GM23338 (cell line): ENCODE measurements around the gene AMIGO1. TPM values are rescaled to one million over a fixed set of nuclear protein-coding genes. Genes with fewer than 3 reads are reported as not detected.

Source experiments
- ATAC-seq: fragments of 200-7000 bp; cut with Tn5 transposase; 3 replicates; pipeline ENCODE4 v1.9.1; 2020
- DNase-seq: peaks from one replicate; pipeline ENCODE4 v3.0.0-alpha.2; 2015; ENCODE audit warnings: low spot score
- H2AFZ ChIP-seq: fragments of 200-600 bp; sonication (generic); 2 replicates; pipeline ENCODE4 v1.8.0; 2016; ENCODE audit warnings: antibody characterized with exemption, mild to moderate bottlenecking, moderate library complexity
- H3F3A ChIP-seq: fragments of 200-600 bp; sonication (generic); replicated peaks from 2 replicates; pipeline ENCODE4 v1.8.0; 2017; ENCODE audit warnings: antibody characterized with exemption, mixed run types, low read depth
- H3K27ac ChIP-seq: fragments of 200-600 bp; sonication (generic); 2 replicates; pipeline ENCODE4 v1.6.1; 2016; ENCODE audit warnings: low read depth
- H3K27me3 ChIP-seq: fragments of 200-600 bp; sonication (generic); 2 replicates; pipeline ENCODE4 v1.8.0; 2016; ENCODE audit warnings: mild to moderate bottlenecking, mixed run types, moderate library complexity; ENCODE audit not compliant: insufficient read depth
- H3K36me3 ChIP-seq: fragments of 200-600 bp; sonication (generic); 2 replicates; pipeline ENCODE4 v1.8.0; 2016; ENCODE audit warnings: mild to moderate bottlenecking; ENCODE audit not compliant: insufficient read depth
- H3K4me1 ChIP-seq: fragments of 200-600 bp; sonication (generic); 2 replicates; pipeline ENCODE4 v1.8.0; 2016; ENCODE audit warnings: mild to moderate bottlenecking, moderate library complexity; ENCODE audit not compliant: insufficient read depth
- H3K4me2 ChIP-seq: fragments of 200-600 bp; sonication (generic); 2 replicates; pipeline ENCODE4 v1.7.1; 2017; ENCODE audit warnings: mixed run types
- H3K4me3 ChIP-seq: fragments of 200-600 bp; sonication (generic); 2 replicates; pipeline ENCODE4 v1.6.1; 2016; ENCODE audit warnings: mixed run types
- H3K79me2 ChIP-seq: fragments of 200-600 bp; sonication (generic); replicated peaks from 2 replicates; pipeline ENCODE4 v1.8.0; 2017; ENCODE audit warnings: mild to moderate bottlenecking; ENCODE audit not compliant: insufficient read depth
- H3K9me2 ChIP-seq: fragments of 200-600 bp; sonication (generic); 2 replicates; pipeline ENCODE4 v1.8.0; 2017; ENCODE audit not compliant: insufficient read depth
- H4K20me1 ChIP-seq: fragments of 200-600 bp; sonication (generic); replicated peaks from 2 replicates; pipeline ENCODE4 v1.8.0; 2017; ENCODE audit warnings: mild to moderate bottlenecking; ENCODE audit not compliant: insufficient read depth
- H3K27ac Mint-ChIP-seq: 2 replicates; pipeline ENCODE4 v1.8.0; 2020; ENCODE audit warnings: inconsistent platforms, mild to moderate bottlenecking, moderate library complexity, mixed read lengths
- H3K27me3 Mint-ChIP-seq: 3 replicates; pipeline ENCODE4 v1.8.0; 2022; ENCODE audit warnings: low read depth, mild to moderate bottlenecking, moderate library complexity, mixed read lengths, inconsistent platforms; ENCODE audit not compliant: insufficient read depth, poor library complexity
- H3K36me3 Mint-ChIP-seq: 3 replicates; pipeline ENCODE4 v1.8.0; 2021; ENCODE audit warnings: low read depth, mild to moderate bottlenecking, inconsistent platforms, moderate library complexity, mixed read lengths
- H3K4me1 Mint-ChIP-seq: 3 replicates; pipeline ENCODE4 v1.8.0; 2020; ENCODE audit warnings: mild to moderate bottlenecking, inconsistent platforms, mixed read lengths
- H3K4me3 Mint-ChIP-seq: 3 replicates; pipeline ENCODE4 v1.8.0; 2021; ENCODE audit warnings: moderate library complexity, mild to moderate bottlenecking, inconsistent platforms, mixed read lengths
- H3K9me3 Mint-ChIP-seq: 3 replicates; pipeline ENCODE4 v1.8.0; 2020; ENCODE audit warnings: moderate library complexity, mild to moderate bottlenecking, inconsistent platforms, mixed read lengths
- CREB1 ChIP-seq: fragments of 250-450 bp; sonication (Bioruptor Pico); IDR thresholded peaks from 2 replicates; pipeline ENCODE4 v1.5.0; 2020; ENCODE audit warnings: low read depth, mild to moderate bottlenecking, moderate library complexity
- EZH2 ChIP-seq: fragments of 200-600 bp; sonication (generic); IDR thresholded peaks from one replicate; pipeline ENCODE4 v1.8.0; 2017; ENCODE audit warnings: antibody characterized with exemption, mild to moderate bottlenecking, low read depth; ENCODE audit not compliant: unreplicated experiment
- EZH2phosphoT487 ChIP-seq: fragments of 200-600 bp; sonication (generic); IDR thresholded peaks from one replicate; pipeline ENCODE4 v1.8.1; 2018; ENCODE audit warnings: antibody characterized with exemption; ENCODE audit not compliant: unreplicated experiment
- JUNB ChIP-seq: IDR thresholded peaks from one replicate; pipeline ENCODE4 v1.6.1; 2016; ENCODE audit warnings: antibody characterized with exemption; ENCODE audit not compliant: unreplicated experiment
- NANOG ChIP-seq: IDR thresholded peaks from 2 replicates; pipeline ENCODE4 v1.6.1; 2016; ENCODE audit warnings: antibody characterized with exemption, borderline replicate concordance
- POLR2AphosphoS5 ChIP-seq: IDR thresholded peaks from 2 replicates; pipeline ENCODE4 v1.6.1; 2016; ENCODE audit warnings: antibody characterized with exemption, low read depth
- STAT1 ChIP-seq: IDR thresholded peaks from one replicate; pipeline ENCODE4 v1.6.1; 2016; ENCODE audit warnings: antibody characterized with exemption; ENCODE audit not compliant: unreplicated experiment
- ZNF114 ChIP-seq: fragments of 250-450 bp; sonication (Bioruptor Pico); IDR thresholded peaks from 2 replicates; pipeline ENCODE4 v1.5.0; 2020; ENCODE audit warnings: mild to moderate bottlenecking, moderate library complexity
- ZNF331 ChIP-seq: fragments of 250-450 bp; sonication (Bioruptor Pico); IDR thresholded peaks from 2 replicates; pipeline ENCODE4 v1.5.0; 2020; ENCODE audit warnings: low read depth, mild to moderate bottlenecking, moderate library complexity
- polyA plus RNA-seq: library from polyadenylated mRNA; unstranded; fragments of >200 nt; fragmentation: Nextera tagmentation; extraction: Ambion mirVana; gene quantifications from 2 replicates; pipeline ENCODE4 v1.2.1, GENCODE V29; 2016
- total RNA-seq: library from RNA; depleted of rRNA; stranded (reverse); fragments of >200 nt; shearing (Covaris generic); gene quantifications from 2 replicates; pipeline ENCODE4 v1.2.3, GENCODE V29; 2014
- TF ChIP-seq, protein P1 (sequence below), 2 experiments: fragments of 200-600 bp in 1 of 2; sonication (generic) in 1 of 2; conservative IDR thresholded peaks; 2 replicates each; pipeline versions ENCODE4 v1.5.1 to v1.6.1; 2016 to 2017; ENCODE audit warnings: antibody characterized with exemption in 2 of 2, low read depth in 2 of 2, mild to moderate bottlenecking in 2 of 2, moderate library complexity in 1 of 2
- TF ChIP-seq, protein P2 (sequence below): IDR thresholded peaks from 2 replicates; pipeline ENCODE4 v1.6.1; 2016; ENCODE audit warnings: antibody characterized with exemption
- TF ChIP-seq, protein P3 (sequence below): fragments of 250-450 bp; sonication (Bioruptor Pico); IDR thresholded peaks from 2 replicates; pipeline ENCODE4 v1.5.0; 2020; ENCODE audit warnings: mild to moderate bottlenecking, moderate library complexity

AMIGO1 gene
- total and polyA plus RNA-seq, 2 experiments from 2014 or later: 0.53 to 3.8 TPM

DNA sequence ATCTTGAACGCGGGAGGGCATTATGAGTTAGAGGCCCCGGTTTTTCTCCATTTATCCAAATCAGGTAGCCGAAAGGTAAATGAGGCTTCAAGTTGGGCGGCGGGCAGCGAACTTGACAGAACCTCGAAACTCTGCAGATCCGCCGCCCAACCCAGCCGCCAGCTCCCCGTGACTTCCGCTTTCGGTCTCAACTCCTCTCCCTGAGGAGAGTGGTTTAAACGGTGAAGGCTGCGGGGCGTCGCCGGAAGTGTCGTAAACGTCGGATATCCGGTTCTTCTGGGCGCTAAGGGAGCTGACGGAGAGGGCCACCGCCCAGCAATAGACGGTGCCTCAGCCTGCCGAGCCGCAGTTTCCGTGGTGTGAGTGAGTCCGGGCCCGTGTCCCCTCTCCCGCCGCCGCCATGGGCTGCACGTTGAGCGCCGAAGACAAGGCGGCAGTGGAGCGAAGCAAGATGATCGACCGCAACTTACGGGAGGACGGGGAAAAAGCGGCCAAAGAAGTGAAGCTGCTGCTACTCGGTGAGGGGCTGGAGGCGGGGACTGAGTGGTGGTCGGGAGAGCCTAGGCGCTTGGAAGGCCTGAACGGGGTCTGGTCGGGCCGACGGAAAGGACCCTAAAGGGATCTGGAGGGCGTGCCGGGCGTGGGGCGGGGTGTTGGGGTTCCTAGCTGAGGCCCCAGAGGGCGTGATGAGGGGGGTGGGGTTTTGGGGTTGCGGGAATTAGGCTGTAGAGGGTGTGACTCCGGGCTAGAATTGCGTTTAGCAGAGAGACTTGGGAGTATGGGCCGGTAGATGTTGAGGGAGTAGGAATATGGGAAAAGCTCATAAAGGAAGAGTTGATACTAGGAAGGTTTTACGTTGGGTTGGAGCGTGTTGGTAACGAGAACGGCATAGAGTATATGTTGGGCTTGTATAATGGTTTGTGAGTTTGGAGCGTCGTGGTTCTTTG, 39.1 kb upstream of the AMIGO1 start, which contains the start of gene GNAI3 (continued):
- TF ChIP-seq, protein P1, sequence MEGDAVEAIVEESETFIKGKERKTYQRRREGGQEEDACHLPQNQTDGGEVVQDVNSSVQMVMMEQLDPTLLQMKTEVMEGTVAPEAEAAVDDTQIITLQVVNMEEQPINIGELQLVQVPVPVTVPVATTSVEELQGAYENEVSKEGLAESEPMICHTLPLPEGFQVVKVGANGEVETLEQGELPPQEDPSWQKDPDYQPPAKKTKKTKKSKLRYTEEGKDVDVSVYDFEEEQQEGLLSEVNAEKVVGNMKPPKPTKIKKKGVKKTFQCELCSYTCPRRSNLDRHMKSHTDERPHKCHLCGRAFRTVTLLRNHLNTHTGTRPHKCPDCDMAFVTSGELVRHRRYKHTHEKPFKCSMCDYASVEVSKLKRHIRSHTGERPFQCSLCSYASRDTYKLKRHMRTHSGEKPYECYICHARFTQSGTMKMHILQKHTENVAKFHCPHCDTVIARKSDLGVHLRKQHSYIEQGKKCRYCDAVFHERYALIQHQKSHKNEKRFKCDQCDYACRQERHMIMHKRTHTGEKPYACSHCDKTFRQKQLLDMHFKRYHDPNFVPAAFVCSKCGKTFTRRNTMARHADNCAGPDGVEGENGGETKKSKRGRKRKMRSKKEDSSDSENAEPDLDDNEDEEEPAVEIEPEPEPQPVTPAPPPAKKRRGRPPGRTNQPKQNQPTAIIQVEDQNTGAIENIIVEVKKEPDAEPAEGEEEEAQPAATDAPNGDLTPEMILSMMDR (conservative IDR thresholded peaks at IDR 0.05; ENCODE audit: low read depth in 2 of 2): no peak
- TF ChIP-seq, protein P2, sequence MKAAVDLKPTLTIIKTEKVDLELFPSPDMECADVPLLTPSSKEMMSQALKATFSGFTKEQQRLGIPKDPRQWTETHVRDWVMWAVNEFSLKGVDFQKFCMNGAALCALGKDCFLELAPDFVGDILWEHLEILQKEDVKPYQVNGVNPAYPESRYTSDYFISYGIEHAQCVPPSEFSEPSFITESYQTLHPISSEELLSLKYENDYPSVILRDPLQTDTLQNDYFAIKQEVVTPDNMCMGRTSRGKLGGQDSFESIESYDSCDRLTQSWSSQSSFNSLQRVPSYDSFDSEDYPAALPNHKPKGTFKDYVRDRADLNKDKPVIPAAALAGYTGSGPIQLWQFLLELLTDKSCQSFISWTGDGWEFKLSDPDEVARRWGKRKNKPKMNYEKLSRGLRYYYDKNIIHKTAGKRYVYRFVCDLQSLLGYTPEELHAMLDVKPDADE: peak; percentile 80
- TF ChIP-seq ZNF114 (CRISPR knock-in tag): no peak
- peak; percentile 83 for TF ChIP-seq CREB1 (CRISPR knock-in tag)
- TF ChIP-seq POLR2AphosphoS5: peak; percentile 96
- no peak for TF ChIP-seq NANOG
- no peak for TF ChIP-seq ZNF331

DNA sequence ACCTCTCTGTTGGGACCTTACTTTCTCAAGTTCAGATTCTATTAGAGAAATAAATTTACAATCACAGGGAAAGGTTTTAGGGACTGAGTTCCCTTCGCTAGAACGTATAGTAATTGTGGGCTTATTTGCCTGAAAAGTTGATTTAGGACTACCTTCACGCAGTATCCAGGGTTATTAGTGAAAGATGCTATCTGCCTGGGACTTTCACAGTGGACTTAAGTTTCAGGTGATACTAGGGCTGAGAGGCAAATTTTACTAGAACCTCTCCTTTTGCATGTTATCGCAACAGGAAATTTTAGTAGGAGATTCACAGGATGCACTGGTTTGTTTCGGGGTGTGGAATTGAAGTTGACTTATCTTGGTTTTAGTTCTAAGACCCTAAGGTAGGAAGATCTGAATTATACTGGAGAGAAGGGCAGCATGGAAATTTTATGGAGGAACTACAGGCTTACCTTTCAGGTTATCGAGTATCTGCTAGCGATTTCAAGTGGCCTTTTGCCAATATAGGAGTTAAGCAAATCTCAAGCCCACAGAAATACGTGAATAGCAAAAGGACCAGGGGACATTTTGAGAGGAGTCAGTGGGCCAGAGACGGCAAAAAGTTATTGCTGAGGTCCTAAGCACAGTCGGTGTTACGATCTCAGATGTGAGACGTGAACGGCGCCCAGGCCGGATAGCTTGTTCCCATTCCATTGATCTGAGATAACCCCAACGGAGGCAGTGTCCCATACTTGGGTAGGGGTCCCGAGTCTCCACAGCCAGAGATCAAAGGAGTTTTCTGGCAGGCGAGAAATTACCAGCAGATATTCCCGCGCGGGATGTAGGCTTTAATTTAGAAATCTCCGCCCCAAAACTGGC, 38.2 kb upstream of the AMIGO1 start:
- no peaks in the 10 kb centered on the region for H3K27me3 ChIP-seq
- H3K4me3 Mint-ChIP-seq: peak overlapping the region; percentile 90
- H3K36me3 ChIP-seq: no peaks in the 10 kb centered on the region
- H3K27me3 Mint-ChIP-seq: peaks cover 8% of the 10 kb centered on the region
- peak overlapping the region; percentile 85 for H3K27ac ChIP-seq
- no peaks in the 10 kb centered on the region for H3F3A ChIP-seq
- H2AFZ ChIP-seq: peak overlapping the region; percentile 52; the same call in 1 of the 2 replicates
- H3K79me2 ChIP-seq: peaks cover 47% of the 10 kb centered on the region
- no peaks in the 10 kb centered on the region for H3K9me3 Mint-ChIP-seq
- H3K9me2 ChIP-seq: no peaks in the 10 kb centered on the region
- H3K36me3 Mint-ChIP-seq: no peaks in the 10 kb centered on the region
- peaks cover 28% of the 10 kb centered on the region for H3K4me1 Mint-ChIP-seq
- H3K4me2 ChIP-seq: peak overlapping the region; percentile 81
- peak; percentile 40 for DNase-seq
- H3K27ac Mint-ChIP-seq: peak overlapping the region; percentile 98
- peaks cover 14% of the 10 kb centered on the region for H3K4me1 ChIP-seq
- peaks cover 15% of the 10 kb centered on the region for H4K20me1 ChIP-seq
- peak; percentile 7 for ATAC-seq
- peak overlapping the region; percentile 91 for H3K4me3 ChIP-seq
- TF ChIP-seq JUNB: no peak
- TF ChIP-seq, protein P3, sequence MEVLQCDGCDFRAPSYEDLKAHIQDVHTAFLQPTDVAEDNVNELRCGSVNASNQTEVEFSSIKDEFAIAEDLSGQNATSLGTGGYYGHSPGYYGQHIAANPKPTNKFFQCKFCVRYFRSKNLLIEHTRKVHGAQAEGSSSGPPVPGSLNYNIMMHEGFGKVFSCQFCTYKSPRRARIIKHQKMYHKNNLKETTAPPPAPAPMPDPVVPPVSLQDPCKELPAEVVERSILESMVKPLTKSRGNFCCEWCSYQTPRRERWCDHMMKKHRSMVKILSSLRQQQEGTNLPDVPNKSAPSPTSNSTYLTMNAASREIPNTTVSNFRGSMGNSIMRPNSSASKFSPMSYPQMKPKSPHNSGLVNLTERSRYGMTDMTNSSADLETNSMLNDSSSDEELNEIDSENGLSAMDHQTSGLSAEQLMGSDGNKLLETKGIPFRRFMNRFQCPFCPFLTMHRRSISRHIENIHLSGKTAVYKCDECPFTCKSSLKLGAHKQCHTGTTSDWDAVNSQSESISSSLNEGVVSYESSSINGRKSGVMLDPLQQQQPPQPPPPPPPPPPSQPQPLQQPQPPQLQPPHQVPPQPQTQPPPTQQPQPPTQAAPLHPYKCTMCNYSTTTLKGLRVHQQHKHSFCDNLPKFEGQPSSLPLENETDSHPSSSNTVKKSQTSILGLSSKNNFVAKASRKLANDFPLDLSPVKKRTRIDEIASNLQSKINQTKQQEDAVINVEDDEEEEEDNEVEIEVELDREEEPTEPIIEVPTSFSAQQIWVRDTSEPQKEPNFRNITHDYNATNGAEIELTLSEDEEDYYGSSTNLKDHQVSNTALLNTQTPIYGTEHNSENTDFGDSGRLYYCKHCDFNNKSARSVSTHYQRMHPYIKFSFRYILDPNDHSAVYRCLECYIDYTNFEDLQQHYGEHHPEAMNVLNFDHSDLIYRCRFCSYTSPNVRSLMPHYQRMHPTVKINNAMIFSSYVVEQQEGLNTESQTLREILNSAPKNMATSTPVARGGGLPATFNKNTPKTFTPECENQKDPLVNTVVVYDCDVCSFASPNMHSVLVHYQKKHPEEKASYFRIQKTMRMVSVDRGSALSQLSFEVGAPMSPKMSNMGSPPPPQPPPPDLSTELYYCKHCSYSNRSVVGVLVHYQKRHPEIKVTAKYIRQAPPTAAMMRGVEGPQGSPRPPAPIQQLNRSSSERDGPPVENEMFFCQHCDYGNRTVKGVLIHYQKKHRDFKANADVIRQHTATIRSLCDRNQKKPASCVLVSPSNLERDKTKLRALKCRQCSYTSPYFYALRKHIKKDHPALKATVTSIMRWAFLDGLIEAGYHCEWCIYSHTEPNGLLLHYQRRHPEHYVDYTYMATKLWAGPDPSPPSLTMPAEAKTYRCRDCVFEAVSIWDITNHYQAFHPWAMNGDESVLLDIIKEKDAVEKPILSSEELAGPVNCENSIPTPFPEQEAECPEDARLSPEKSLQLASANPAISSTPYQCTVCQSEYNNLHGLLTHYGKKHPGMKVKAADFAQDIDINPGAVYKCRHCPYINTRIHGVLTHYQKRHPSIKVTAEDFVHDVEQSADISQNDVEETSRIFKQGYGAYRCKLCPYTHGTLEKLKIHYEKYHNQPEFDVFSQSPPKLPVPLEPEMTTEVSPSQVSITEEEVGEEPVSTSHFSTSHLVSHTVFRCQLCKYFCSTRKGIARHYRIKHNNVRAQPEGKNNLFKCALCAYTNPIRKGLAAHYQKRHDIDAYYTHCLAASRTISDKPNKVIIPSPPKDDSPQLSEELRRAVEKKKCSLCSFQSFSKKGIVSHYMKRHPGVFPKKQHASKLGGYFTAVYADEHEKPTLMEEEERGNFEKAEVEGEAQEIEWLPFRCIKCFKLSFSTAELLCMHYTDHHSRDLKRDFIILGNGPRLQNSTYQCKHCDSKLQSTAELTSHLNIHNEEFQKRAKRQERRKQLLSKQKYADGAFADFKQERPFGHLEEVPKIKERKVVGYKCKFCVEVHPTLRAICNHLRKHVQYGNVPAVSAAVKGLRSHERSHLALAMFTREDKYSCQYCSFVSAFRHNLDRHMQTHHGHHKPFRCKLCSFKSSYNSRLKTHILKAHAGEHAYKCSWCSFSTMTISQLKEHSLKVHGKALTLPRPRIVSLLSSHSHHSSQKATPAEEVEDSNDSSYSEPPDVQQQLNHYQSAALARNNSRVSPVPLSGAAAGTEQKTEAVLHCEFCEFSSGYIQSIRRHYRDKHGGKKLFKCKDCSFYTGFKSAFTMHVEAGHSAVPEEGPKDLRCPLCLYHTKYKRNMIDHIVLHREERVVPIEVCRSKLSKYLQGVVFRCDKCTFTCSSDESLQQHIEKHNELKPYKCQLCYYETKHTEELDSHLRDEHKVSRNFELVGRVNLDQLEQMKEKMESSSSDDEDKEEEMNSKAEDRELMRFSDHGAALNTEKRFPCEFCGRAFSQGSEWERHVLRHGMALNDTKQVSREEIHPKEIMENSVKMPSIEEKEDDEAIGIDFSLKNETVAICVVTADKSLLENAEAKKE: no peak
- TF ChIP-seq STAT1: no peak
- TF ChIP-seq NANOG: no peak
- TF ChIP-seq, protein P2: no peak
- TF ChIP-seq ZNF331: no peak
- no peak for TF ChIP-seq EZH2phosphoT487
- no peak for TF ChIP-seq EZH2
